HepG2 (cell line): ENCODE results near the gene ABHD12. TPM values are rescaled to one million over a fixed set of nuclear protein-coding genes. Genes with fewer than 3 reads are reported as not detected.

ENCODE experiments used
- BRCA1 ChIP-seq: sonication (generic); formaldehyde crosslinking; IDR thresholded peaks from 2 replicates; pipeline ENCODE4 v1.4.0; 2020; ENCODE audit warnings: missing genetic modification reagents
- DNMT1 ChIP-seq: sonication (generic); formaldehyde crosslinking; IDR thresholded peaks from 2 replicates; pipeline ENCODE4 v1.5.1; 2020; ENCODE audit warnings: mild to moderate bottlenecking, missing genetic modification reagents
- ELF1 ChIP-seq: sonication (generic); formaldehyde crosslinking; IDR thresholded peaks from 2 replicates; pipeline ENCODE4 v1.4.0; 2020; ENCODE audit warnings: missing genetic modification reagents
- IKZF1 ChIP-seq: fragments of 450-650 bp; IDR thresholded peaks from 2 replicates; pipeline ENCODE4 v1.7.1; 2016
- ISX ChIP-seq: sonication (generic); formaldehyde crosslinking; conservative IDR thresholded peaks from 2 replicates; pipeline ENCODE4 v1.5.0; 2020; ENCODE audit warnings: missing genetic modification reagents
- MIER2 ChIP-seq: IDR thresholded peaks from 2 replicates; pipeline ENCODE4 v1.6.1; 2016; ENCODE audit warnings: missing biosample characterization, missing genetic modification reagents
- NFRKB ChIP-seq: fragments of 450-650 bp; IDR thresholded peaks from 2 replicates; pipeline ENCODE4 v1.6.1; 2017
- SRSF9 ChIP-seq: fragments of 200-400 bp; formaldehyde crosslinking; IDR thresholded peaks from 2 replicates; pipeline ENCODE4 v1.6.1; 2018; ENCODE audit warnings: borderline replicate concordance, mild to moderate bottlenecking, low read depth, low read length; ENCODE audit not compliant: insufficient read depth, poor library complexity, severe bottlenecking
- ZBTB21 ChIP-seq: sonication (generic); formaldehyde crosslinking; IDR thresholded peaks from 2 replicates; pipeline ENCODE4 v1.4.0; 2020; ENCODE audit warnings: missing genetic modification reagents
- ZBTB38 ChIP-seq: sonication (generic); formaldehyde crosslinking; IDR thresholded peaks from 2 replicates; pipeline ENCODE4 v1.5.1; 2020; ENCODE audit warnings: mild to moderate bottlenecking, missing genetic modification reagents
- ZNF263 ChIP-seq: sonication (generic); formaldehyde crosslinking; IDR thresholded peaks from 2 replicates; pipeline ENCODE4 v1.4.0; 2020; ENCODE audit warnings: missing genetic modification reagents
- ZNF780A ChIP-seq: sonication (generic); formaldehyde crosslinking; IDR thresholded peaks from 2 replicates; pipeline ENCODE4 v1.8.0; 2022; ENCODE audit warnings: mild to moderate bottlenecking, missing genetic modification reagents, moderate library complexity
- ZNF891 ChIP-seq: sonication (generic); formaldehyde crosslinking; IDR thresholded peaks from 2 replicates; pipeline ENCODE4 v1.5.0; 2020; ENCODE audit warnings: mild to moderate bottlenecking, missing genetic modification reagents
- polyA plus RNA-seq, 8 experiments: library from polyadenylated mRNA; depleted of rRNA in 3 of 8; stranded (reverse) in 7 of 8; unstranded in 1 of 8; fragments of >200 nt; fragmentation: Illumina TruSeq in 4 of 8; extraction: Trizol in 4 of 8; gene quantifications; 2 replicates each; pipeline versions ENCODE4 v1.2.1 to v1.2.3, GENCODE V29; 2011 to 2016; ENCODE audit warnings: low read depth in 4 of 8, missing spikeins in 1 of 8, mixed read lengths in 1 of 8; ENCODE audit not compliant: insufficient read depth in 1 of 8
- total RNA-seq, 5 experiments: library from RNA; depleted of rRNA; stranded (reverse); fragments of >200 nt; fragmentation: Illumina TruSeq; extraction: Trizol; gene quantifications; 2 replicates each; pipeline ENCODE4 v1.2.3, GENCODE V29; 2016; ENCODE audit warnings: low read depth in 1 of 5
- TF ChIP-seq, protein P1 (sequence below): sonication (generic); formaldehyde crosslinking; IDR thresholded peaks from 2 replicates; pipeline ENCODE4 v1.4.0; 2020; ENCODE audit warnings: mild to moderate bottlenecking, missing genetic modification reagents
- TF ChIP-seq, protein P2 (sequence below): sonication (generic); formaldehyde crosslinking; IDR thresholded peaks from 2 replicates; pipeline ENCODE4 v1.4.0; 2020; ENCODE audit warnings: missing genetic modification reagents

ABHD12 gene
- total and polyA plus RNA-seq, 2 of the 13 experiments (the other 11 are each of a cell fraction or from before 2014, with no cell fraction given) = 23.5 to 72.1 TPM

- no peak for TF ChIP-seq SRSF9
- no peak for TF ChIP-seq ZBTB38 (CRISPR knock-in tag)
- TF ChIP-seq ELF1 (CRISPR knock-in tag) = no peak
- TF ChIP-seq, protein P1, sequence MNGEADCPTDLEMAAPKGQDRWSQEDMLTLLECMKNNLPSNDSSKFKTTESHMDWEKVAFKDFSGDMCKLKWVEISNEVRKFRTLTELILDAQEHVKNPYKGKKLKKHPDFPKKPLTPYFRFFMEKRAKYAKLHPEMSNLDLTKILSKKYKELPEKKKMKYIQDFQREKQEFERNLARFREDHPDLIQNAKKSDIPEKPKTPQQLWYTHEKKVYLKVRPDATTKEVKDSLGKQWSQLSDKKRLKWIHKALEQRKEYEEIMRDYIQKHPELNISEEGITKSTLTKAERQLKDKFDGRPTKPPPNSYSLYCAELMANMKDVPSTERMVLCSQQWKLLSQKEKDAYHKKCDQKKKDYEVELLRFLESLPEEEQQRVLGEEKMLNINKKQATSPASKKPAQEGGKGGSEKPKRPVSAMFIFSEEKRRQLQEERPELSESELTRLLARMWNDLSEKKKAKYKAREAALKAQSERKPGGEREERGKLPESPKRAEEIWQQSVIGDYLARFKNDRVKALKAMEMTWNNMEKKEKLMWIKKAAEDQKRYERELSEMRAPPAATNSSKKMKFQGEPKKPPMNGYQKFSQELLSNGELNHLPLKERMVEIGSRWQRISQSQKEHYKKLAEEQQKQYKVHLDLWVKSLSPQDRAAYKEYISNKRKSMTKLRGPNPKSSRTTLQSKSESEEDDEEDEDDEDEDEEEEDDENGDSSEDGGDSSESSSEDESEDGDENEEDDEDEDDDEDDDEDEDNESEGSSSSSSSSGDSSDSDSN (CRISPR knock-in tag) = peak; percentile 6
- TF ChIP-seq ZNF780A = no peak
- TF ChIP-seq, protein P2, sequence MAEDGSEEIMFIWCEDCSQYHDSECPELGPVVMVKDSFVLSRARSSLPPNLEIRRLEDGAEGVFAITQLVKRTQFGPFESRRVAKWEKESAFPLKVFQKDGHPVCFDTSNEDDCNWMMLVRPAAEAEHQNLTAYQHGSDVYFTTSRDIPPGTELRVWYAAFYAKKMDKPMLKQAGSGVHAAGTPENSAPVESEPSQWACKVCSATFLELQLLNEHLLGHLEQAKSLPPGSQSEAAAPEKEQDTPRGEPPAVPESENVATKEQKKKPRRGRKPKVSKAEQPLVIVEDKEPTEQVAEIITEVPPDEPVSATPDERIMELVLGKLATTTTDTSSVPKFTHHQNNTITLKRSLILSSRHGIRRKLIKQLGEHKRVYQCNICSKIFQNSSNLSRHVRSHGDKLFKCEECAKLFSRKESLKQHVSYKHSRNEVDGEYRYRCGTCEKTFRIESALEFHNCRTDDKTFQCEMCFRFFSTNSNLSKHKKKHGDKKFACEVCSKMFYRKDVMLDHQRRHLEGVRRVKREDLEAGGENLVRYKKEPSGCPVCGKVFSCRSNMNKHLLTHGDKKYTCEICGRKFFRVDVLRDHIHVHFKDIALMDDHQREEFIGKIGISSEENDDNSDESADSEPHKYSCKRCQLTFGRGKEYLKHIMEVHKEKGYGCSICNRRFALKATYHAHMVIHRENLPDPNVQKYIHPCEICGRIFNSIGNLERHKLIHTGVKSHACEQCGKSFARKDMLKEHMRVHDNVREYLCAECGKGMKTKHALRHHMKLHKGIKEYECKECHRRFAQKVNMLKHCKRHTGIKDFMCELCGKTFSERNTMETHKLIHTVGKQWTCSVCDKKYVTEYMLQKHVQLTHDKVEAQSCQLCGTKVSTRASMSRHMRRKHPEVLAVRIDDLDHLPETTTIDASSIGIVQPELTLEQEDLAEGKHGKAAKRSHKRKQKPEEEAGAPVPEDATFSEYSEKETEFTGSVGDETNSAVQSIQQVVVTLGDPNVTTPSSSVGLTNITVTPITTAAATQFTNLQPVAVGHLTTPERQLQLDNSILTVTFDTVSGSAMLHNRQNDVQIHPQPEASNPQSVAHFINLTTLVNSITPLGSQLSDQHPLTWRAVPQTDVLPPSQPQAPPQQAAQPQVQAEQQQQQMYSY (CRISPR knock-in tag) = peak; percentile 90
- peak; percentile 79 for TF ChIP-seq ZBTB21 (CRISPR knock-in tag)
- TF ChIP-seq ZNF891 (CRISPR knock-in tag) = 0 out of 2 replicates have a peak, but pooled peaks have one; percentile 21
- TF ChIP-seq DNMT1 (CRISPR knock-in tag) = no peak
- no peak for TF ChIP-seq IKZF1
- TF ChIP-seq MIER2 (CRISPR knock-in tag) = no peak
- peak; percentile 44; the same call in 1 of the 2 replicates for TF ChIP-seq ZNF263 (CRISPR knock-in tag)
- no peak for TF ChIP-seq NFRKB
- TF ChIP-seq BRCA1 = no peak
- TF ChIP-seq ISX = no peak
These were observed 81.0 kb downstream of the ABHD12 start (continued) for GRCh38 chr20:25309395-25310267.
